ENCODE results near the gene ASPRV1. TPM values are rescaled to one million over a fixed set of nuclear protein-coding genes. Genes with fewer than 3 reads are reported as not detected.

ASPRV1 gene
- total RNA-seq, 1 experiment from 2014 or later, result not detected

DNA sequence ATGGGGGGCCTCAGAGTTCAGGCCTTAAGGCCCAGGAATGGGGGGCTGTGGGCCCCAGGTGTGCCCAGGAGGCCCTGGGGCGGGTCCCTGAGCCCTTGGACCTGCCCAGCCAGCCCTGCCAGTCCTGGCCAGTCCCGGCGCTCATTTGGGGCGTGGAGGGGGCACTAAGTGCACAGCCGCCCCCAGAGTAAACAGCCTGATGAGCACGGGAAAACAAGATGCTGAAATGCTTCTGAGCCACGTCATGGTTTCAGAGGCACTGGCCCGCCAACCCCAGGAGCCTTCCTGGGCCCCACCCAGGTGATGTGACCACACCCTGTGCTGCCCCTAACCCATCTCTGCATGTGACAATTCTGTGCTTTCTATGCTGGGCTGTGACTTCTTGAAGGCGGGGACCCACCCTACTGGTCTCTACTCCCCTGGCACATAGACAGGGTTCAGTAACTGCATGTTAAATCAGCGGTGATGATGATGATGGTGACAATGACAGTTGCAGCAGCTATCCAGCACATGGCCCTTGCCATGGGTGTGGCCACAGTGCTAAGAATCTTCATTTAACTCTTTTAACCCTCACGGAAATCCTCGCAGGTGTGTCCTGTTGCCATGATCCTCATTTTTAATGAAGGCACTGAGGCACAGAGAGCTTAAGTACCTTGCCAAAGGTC is 28.1 kb upstream of the ASPRV1 start:
- no peak for DNase-seq (ENCODE audit: extremely low read depth, low read depth)

DNA sequence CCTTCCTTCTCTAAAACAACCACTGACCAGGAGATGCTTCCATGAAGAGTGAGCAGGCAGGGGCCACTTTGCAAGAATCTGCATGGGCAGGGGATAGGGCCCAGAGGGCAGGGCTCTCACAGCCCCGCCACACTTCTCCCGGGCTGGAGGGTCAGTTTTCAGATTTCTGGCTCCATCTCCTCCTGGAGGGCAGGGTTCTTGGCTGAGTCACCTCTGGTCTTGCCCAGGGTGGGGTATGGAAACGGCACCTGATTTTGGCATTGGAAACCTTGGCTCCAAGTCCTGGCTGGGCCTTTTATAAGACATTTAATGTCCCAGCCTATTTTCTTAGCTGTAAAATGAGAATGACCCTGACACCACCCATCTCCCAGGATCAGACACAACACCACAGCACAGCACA is 27.6 kb upstream of the ASPRV1 start:
- DNase-seq (ENCODE audit: extremely low read depth, low read depth), result no peak

DNA sequence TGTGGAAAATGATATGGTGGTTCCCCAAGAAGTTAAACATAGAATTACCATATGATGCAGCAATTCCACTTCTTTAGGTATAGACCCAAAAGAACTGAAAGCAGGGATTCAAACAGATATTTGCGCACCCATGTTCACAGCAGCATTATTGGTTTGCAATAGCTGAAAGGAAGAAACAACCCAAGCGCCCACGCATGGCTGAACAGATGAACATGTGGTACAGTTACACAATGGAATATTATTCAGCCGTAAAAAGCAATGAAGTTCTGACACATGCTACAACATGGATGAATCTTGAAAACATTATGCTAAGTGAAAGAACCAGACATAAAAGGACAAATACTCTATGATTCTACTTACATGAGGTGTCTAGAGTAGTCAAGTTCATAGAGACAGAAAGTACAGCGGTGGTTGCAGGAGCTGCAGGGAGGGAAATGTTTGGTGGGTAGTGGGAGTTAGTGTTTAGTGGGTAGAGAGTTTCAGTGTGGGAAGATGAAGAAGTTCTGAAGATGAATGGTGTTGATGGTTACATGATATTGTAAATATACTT is 26.7 kb upstream of the ASPRV1 start:
- no peak for DNase-seq (ENCODE audit: extremely low read depth, low read depth)

DNA sequence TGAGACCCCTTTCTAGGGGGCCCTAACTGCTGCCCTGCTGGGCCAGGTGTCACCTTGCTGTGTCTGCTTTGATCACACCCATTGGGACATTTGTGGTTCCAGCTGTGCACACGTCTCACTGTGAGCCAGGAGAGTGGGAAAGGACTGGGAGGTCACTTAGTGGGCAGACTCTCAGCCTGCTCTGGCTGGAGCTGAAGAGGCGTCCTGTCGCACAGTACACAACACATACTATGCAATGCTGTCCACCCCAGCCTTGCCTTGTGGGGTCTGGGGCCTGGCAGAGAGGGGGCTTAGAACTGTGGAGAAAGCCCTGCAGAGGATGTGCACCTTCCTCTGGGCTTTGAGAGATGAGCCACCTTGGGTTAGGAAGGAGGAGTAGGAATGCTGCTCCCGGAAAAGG is 25.3 kb upstream of the ASPRV1 start:
- DNase-seq (ENCODE audit: extremely low read depth, low read depth), result no peak

DNA sequence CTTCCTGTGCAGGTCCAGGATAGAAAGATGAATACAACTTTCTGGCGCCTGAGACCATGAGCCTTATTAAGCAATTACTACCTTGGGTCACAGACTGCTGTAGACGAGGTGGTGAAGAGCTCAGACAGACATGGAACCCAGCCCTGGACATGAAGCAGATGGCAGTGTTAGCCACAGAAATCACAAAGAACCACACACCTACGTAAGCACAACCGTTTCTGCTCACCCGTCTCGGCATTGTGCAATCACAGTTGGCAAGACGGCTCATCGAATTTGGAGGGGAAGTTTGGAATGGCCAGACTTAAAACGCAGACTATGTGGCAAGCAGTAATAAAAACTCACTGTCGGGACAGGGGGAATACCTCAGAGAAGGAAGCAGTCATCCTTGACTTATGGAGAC is 24.3 kb upstream of the ASPRV1 start:
- DNase-seq (ENCODE audit: extremely low read depth, low read depth), result no peak

DNA sequence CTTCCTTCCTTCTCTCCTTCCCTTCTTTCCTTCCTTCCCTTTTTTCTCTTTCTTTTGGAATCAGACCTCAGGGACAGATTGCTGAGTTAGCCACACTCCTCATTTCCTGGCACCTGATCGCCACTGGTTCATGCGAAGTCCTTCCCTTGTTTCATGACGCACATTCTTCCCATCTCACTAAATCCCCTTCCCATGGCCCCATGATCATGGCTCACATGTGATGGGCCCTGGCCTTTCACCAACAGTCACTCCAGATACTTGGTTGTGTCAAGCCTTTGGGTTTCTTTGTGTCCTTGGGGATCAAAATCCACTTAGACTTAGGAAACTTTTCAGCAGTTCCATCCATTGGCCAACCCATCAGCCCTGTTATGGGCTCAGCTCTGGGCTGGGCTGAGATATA is 23.8 kb upstream of the ASPRV1 start:
- DNase-seq (ENCODE audit: extremely low read depth, low read depth), result no peak

DNA sequence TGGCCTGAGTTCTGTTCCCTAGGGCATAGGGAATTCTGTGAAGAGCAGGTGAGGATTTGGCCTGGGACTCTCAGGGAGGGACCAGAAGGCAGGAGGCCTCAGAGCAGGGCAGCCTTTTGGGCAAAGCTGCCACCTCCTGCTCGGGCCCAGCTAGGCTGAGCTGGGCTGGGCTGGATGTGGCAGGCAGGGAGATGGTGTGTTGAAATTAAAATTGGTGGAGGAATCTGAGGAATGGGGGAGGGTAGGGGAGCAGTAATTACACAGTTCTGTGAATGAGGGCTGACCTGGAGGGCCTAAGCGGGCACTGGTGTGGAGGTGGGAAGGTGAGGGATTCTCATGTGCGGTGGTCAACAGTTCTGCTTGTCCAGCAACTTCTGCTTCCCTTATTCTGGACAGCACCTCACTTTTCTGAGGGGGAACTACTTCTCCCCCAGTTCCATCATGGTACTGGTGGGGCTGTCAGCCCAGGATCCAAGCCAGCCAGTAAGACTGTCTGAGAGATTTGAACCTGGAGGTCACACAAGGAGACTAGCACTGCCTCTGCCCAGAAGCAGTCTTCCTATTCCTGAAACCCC is 22.0 kb upstream of the ASPRV1 start:
- no peak for DNase-seq (ENCODE audit: extremely low read depth, low read depth)

DNA sequence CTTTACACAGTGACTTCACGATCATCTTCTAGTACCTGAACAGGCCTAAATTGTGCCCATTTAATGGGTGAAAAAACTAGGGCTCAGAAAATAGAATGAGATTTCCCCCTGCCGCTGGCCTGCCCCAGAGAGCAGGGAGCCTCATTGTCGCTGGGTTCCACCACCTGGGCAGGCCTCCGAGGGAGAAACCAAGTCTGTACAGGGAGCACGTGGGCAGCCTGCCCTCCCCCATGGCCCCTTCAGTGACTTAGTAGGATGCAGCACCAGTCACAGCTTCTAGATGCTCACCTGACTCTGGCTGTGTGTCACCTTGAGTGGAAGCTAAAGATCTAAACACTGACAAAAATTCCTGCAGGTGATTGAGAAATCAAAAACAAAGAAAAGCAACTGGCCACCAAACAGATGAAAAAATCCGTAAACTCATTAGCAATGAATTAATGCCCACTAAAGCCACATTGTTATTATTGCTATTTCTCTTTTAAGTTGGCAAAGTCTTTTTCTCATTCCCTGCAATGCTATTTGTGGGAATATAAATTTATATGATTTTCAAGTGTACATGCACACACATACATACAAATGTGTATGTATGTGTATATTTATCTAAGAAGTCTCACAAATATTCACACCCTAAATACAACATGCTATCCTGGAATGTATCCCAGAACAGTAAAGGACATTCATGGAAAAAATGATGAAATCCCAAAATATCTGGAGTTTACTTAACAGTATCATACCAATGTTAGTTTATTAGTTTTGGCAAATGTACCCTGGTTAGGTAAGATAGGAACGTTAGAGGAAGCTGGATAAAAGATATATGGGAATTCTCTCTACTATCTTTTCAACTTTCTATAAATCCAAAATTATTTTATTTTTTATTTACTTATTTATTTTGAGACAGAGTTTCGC is 18.7 kb upstream of the ASPRV1 start:
- DNase-seq (ENCODE audit: extremely low read depth, low read depth), result peak; percentile 6

DNA sequence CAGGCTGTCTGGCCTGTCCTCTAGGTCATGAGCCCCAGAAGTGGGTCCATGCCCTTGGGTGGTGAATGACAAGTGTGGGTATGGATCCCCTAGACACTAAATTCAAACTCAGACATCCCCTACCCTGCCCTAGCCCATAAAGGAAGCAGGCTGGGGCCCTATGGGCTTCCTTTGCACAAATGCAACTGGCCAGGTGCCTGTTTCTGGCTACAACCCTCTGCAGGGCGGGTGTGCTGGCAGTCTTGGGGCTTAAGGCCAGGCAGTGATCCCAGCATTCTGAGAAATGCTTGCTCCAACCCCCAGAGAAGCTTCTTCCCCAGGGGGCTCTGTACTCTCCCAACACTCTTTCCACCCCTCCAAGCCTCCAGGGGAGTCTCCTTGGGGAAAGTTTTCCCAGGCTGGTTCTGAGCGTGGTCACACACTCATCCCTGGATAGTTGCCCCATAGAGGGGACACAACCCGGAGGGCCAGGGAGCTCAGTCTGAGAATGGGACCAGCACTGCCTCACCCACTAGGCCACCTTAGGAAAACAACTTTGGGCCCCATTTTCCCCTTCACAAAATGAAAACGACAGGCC is 16.6 kb upstream of the ASPRV1 start:
- no peak for DNase-seq (ENCODE audit: extremely low read depth, low read depth)

DNA sequence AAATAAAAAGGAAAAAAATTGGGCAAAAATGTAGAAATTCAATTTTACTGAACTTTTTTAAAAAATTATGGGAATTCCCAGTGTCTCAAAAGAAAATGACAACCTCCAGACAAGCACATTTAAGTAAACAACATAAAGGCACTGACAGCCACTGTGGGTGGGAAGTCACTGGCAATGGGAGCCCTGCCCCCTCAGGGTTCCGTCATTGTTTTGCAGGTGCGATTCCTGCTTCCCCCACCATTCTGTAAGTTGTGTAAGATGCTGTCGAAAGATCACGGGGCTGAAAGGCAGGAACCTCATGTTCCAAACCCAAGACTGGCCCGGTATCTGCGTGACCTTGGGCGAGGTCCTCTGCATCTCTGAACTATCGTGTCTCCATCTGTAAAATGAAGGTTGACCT is 15.8 kb upstream of the ASPRV1 start:
- DNase-seq (ENCODE audit: extremely low read depth, low read depth), result no peak

DNA sequence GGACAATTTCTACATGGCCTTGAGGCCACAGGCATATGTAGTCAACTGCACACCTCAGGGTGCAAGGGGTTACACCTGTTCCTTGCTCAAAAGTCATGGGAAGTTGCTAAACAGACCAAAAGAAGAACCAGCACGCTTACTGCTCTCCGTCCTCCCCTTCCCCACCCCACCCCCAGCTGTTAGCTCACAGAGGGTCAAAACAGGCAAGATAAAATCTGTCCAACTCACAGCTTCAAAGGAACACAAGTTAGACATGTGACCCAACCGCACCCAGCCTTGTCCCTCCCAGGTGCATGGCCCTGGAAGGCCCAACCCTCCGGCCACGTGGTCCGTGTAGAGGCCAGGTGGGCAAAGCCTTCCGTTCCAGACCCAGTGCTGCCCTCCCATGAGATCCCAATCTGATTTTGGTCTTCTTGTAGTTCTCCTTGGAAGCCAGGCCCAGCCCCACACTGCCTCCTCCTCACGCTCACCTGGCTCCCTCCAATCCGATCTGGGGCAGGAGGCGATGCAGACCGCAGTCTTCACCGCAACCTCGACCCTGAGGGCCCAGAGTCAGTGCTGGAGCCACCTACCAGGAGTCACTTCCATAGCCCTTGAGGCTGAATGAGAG is 14.5 kb upstream of the ASPRV1 start:
- DNase-seq (ENCODE audit: extremely low read depth, low read depth), result no peak

DNA sequence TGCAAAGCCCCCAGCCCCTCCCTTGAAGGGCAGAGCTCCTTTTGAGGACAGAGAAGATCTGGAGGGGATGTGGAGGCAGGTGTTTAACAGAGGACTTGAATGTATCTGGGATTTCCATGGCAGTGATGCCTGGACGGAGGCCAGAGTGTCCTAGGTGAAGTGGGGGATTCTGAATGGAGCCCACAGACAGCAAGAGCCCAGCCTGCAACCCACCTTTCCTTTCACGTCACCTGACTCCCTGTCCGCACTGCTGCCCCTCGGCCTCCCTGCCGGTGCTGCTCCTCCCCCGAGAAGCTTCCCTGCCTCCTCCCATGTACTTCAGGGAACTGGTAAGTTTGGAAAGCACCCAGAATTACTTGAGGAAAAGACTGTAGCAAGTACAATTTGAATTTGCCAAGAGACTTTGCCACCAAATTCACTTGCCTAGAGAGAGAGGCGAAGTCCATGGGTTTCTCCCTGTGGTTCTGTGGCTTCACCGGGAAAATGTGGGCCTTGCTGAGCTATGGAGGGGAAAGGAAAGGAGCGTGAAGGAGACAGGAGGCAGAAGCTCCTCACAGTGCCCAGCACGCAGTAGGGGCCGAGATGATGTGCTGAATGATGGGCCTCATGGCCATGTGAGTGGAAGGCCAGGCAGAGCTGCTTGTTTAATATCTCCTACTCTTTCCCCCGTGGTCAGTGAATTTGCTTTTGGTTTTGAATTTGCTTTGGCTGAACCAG is 13.9 kb upstream of the ASPRV1 start:
- no peak for DNase-seq (ENCODE audit: extremely low read depth, low read depth)

DNA sequence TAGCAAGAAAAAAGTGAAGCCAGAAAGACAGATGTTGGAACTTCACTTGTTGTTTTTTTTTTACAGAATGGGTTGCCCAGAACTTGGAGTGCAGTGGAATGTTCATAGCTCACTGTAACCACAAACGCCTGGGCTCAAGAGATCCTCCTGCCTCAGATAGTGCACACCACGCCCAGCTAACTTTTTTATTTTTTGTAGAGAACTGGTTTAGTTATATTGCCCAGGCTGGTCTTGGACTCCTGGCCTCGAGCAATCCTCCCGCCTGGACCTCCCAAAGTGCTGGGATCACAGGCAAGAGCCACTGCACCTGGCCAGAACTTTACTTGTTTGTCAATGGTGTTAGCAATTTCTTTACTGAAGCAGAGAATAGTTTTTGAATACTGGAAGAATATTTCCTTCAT is 11.9 kb upstream of the ASPRV1 start:
- DNase-seq (ENCODE audit: extremely low read depth, low read depth), result no peak

DNA sequence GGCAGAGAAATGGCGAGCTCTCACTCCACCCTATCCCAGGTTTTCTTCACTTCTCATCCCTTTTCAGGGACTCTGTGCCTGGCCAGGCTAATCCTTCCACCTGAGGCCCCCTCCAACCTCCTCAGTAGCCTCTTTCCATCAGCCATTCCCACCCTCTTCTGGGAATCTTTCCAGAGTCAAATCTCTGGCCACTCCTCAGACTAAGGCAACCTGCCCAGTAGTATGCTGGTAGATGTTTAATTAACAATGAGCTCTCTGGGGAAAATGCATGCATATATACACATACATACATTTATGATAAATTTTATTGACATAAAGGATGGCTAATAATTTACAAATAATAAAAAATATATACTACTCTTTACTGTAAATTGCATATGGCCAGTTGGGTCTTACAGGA is 11.4 kb upstream of the ASPRV1 start:
- DNase-seq (ENCODE audit: extremely low read depth, low read depth), result no peak

DNA sequence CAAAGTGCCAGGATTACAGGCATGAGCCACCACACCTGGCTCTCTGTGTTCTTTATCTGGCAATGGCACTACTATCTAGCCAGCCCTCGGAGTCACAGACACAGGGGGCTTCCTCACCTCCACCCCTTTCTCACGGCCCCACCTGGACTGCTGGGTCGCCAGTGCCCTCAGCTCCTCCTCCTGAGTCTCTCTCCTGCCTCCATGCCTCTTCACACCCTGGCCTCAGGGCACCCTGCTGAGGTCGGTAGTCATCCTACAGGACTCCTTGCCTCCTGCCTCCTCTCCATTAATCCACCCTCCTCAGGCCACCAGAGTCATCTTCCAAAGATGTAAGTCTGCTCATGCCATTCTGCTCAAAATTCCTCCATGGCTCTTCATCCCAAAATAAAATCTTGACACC is 8.6 kb upstream of the ASPRV1 start:
- no peak for DNase-seq (ENCODE audit: extremely low read depth, low read depth)

DNA sequence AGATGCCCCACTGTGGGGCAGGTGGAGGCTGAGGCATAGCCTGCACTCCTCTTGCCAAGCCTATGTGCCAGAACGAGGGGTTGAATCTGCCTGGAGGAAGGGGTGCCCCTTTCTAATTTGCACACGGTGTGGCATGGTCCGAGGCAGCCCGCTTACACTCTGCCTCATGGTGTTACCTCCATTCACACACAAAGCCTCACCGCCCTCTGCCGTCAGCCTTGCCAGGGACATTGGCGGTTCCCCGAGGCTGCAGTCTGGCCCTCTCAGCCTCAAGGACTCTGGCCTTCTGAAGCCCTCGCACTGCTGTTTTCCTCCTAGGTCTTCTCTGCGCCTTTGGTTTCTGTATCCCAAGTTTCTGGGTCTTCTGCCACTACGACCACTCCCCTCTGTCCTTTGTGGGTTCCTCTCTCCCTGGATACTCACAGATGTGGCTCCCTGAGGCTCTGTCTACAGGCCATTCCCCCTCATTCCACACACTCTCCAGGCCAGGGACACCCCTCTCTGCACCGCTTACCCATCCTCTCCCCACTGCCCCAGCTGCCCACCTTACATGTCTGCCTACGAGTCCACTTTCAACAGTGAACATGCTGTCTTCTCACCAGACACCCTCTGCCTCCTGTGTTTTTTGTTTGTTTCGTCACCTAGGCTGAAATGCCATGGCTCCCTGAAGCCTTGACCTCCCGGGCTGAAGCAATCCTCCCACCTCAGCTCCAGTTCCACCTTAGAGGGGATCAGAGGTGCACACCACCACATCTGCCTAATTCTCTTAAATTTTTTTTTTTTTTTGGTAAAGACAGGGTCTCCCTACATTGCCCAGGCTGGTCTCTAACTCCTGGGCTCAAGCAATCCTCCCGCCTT is 7.9 kb upstream of the ASPRV1 start:
- no peak for DNase-seq (ENCODE audit: extremely low read depth, low read depth)

DNA sequence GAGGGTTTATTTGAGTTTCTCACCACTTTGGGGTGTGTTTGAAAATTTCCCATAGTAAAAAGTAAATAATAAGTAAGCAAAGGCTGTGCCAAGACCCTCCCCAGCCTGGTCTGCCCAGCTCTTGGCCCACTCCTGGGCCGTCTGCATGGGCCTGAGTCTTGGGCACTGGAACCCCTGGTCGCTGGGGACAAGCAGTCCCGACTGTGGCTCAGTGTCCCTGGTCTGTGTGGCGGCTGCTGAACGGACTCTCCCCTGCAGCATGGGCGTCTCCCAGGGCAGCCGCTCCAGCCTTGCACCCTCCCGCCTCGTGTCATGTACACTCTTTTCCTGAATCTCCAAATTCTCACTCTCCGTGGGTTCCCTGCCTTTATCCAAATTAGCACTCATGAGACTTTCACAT is 7.2 kb upstream of the ASPRV1 start:
- no peak for DNase-seq (ENCODE audit: extremely low read depth, low read depth)

DNA sequence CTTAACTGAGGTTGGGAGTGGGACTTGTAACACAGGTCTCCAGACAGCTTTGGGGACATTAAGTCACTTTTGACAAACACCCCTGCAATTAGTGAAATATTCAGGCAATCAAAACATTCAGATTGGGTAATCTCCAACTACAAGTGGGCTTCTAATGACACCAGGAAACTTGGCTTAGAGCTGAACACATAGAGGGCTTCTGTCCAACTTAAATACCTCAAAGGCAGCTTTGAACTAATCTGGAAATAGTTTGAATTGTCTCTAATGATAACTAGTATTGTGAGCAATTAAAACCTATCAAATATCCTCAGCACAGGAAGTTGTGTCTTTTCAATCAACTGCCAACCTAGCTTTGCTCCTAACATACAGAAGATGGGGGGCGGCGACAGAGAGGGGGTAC is 5.1 kb upstream of the ASPRV1 start:
- DNase-seq (ENCODE audit: extremely low read depth, low read depth), result no peak

DNA sequence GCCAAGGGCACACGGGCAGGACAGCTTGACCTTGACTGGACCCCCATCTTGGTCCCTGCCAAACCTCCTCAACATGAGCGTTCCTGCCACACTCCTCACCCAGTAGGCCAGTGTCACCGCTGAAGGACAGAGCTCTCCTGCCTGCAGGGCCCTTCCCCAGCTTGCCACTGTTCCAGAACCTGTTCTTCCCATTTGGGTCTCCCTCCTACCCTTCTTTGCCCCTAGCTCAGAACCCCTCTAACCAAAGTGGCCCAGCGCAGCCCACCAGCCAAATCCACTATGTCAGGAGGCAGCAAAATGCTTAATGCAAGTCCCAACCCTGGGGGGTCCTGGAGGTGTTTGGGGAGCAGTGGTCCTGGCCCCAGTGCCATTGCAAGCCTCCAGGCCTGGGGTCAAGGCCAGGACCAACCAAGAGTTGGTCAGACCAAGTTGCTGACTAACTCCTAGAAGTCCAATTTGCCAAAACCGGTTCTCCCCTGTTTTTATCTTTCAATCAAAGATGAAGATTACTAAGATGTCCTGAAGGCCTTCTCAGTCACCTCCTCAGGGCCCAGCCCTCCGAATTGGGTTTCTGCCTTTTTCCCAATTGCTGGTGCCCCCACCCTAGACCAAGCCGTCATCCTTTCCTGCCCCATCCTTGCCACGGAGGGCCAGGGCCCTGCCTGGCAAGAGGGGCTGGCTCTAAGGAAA is 4.5 kb upstream of the ASPRV1 start:
- no peak for DNase-seq (ENCODE audit: extremely low read depth, low read depth)

All from NCI-H460 (cell line).